ENCODE results near the gene TMEM138.

DNA sequence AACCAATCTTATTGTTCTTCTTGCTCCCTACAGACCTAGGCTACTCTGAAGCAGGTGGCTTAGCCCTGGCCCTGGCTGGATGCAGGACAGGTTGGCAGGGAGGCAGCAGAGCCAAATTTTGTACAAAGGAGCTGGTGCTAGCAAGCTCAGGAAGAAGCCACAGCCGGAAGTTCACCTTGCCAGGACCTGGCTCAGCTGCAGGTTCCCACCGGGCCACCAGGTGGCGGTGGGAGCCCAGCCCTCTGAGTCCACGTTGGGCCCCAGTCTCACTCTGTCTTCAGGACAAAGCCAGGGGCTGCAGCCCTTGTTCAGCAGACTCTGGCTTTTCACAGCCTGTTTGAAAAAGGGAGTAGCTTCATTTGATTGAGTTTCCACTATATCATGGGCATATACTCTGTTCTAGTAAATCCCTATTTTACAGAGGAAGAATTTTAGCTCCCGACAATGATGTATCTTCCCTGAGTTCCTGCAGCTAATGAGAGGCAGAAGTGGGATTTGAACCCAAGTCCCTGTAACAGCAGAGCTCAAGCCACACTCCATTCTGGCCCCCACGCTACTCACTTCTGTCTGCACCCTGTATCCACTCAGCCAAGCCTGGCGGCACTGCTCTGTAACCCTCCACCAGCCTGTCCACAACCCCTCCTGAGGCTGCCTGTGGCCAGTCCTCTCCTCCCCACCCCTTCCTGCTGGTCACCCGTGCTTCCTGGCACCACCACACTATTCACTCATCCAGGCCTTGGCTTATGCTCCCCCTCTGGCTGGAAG is 25.8 kb upstream of the TMEM138 start:
- TF ChIP-seq, protein P1, sequence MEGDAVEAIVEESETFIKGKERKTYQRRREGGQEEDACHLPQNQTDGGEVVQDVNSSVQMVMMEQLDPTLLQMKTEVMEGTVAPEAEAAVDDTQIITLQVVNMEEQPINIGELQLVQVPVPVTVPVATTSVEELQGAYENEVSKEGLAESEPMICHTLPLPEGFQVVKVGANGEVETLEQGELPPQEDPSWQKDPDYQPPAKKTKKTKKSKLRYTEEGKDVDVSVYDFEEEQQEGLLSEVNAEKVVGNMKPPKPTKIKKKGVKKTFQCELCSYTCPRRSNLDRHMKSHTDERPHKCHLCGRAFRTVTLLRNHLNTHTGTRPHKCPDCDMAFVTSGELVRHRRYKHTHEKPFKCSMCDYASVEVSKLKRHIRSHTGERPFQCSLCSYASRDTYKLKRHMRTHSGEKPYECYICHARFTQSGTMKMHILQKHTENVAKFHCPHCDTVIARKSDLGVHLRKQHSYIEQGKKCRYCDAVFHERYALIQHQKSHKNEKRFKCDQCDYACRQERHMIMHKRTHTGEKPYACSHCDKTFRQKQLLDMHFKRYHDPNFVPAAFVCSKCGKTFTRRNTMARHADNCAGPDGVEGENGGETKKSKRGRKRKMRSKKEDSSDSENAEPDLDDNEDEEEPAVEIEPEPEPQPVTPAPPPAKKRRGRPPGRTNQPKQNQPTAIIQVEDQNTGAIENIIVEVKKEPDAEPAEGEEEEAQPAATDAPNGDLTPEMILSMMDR (IDR thresholded peaks at IDR 0.05), result peak; percentile 95 to 99 (median 98)
- no peak for TF ChIP-seq POLR2A (IDR thresholded peaks at IDR 0.05)
